ENCODE data around the gene MICAL1.

Gene MICAL1

GRCh38 chr6:109417646-109418045 is 37.9 kb downstream of the MICAL1 start:
- TF ChIP-seq ZNF645 (tag by site-specific recombination; IDR thresholded peaks at IDR 0.05) (no peak), ZNF23 (tag by site-specific recombination; IDR thresholded peaks at IDR 0.05; ENCODE audit: borderline replicate concordance) (no peak), PRDM4 (tag by site-specific recombination; IDR thresholded peaks at IDR 0.05) (no peak), SP2 (tag by site-specific recombination; IDR thresholded peaks at IDR 0.05) (no peak), ZNF121 (tag by site-specific recombination; IDR thresholded peaks at IDR 0.05) (no peak), ZNF830 (tag by site-specific recombination; IDR thresholded peaks at IDR 0.05; ENCODE audit: low read depth) (no peak), TSHZ1 (tag by site-specific recombination; IDR thresholded peaks at IDR 0.05; ENCODE audit: borderline replicate concordance) (no peak), ZSCAN23 (tag by site-specific recombination; IDR thresholded peaks at IDR 0.05) (no peak), ZNF555 (tag by site-specific recombination; conservative IDR thresholded peaks at IDR 0.05) (no peak), ZBTB6 (tag by site-specific recombination; IDR thresholded peaks at IDR 0.05) (no peak), MYNN (tag by site-specific recombination; IDR thresholded peaks at IDR 0.05; ENCODE audit: borderline replicate concordance) (no peak), KLF1 (tag by site-specific recombination; IDR thresholded peaks at IDR 0.05) (no peak), ZNF501 (tag by site-specific recombination; IDR thresholded peaks at IDR 0.05) (no peak), ZEB2 (tag by site-specific recombination; IDR thresholded peaks at IDR 0.05) (no peak), ZNF623 (tag by site-specific recombination; IDR thresholded peaks at IDR 0.05) (no peak), ZNF155 (tag by site-specific recombination; IDR thresholded peaks at IDR 0.05) (no peak), KLF8 (tag by site-specific recombination; IDR thresholded peaks at IDR 0.05) (no peak), ZNF701 (tag by site-specific recombination; IDR thresholded peaks at IDR 0.05) (no peak)
- Histone ChIP-seq H3K27ac (ENCODE audit: extremely low read depth, low read depth, low read length) (no peak overlapping the region), H3K4me1 (ENCODE audit: control insufficient read depth, insufficient read depth, low read length) (no peaks in the 10 kb centered on the region), H3K4me3 (ENCODE audit: low read depth, low read length) (no peak overlapping the region), H3K9me3 (ENCODE audit: control insufficient read depth, insufficient read depth, low read depth, low read length) (no peaks in the 10 kb centered on the region), H3K36me3 (ENCODE audit: control insufficient read depth in 2 of 2, insufficient read depth in 1 of 2, low read length in 2 of 2) (no peaks in the 10 kb centered on the region)
- POLR2A ChIA-PET: no interaction called here
- CTCF ChIA-PET: no interaction called here

GRCh38 chr6:109411034-109411433 is 44.5 kb downstream of the MICAL1 start:
- ChIA-PET CTCF (interaction anchor here (0.5 to 1.2 kb wide), 4 partner anchors 9 to 247 kb away, joined by 3 to 6 read pairs (median 3); no protein-coding TSS in a partner anchor), POLR2A (no interaction called here)
- H3K4me1 ChIP-seq (ENCODE audit: control insufficient read depth, insufficient read depth, low read length): no peaks in the 10 kb centered on the region
- H3K36me3 ChIP-seq (ENCODE audit: control insufficient read depth in 2 of 2, insufficient read depth in 1 of 2, low read length in 2 of 2): no peaks in the 10 kb centered on the region
- no peak overlapping the region for H3K4me3 ChIP-seq (ENCODE audit: low read depth, low read length)
- TF ChIP-seq ZSCAN16 (tag by site-specific recombination; IDR thresholded peaks at IDR 0.05) (no peak), ZBTB10 (tag by site-specific recombination; IDR thresholded peaks at IDR 0.05) (no peak), ZFP41 (tag by site-specific recombination; IDR thresholded peaks at IDR 0.05; ENCODE audit: borderline replicate concordance) (no peak), BCL11A (tag by site-specific recombination; IDR thresholded peaks at IDR 0.05; ENCODE audit: low read depth) (no peak), ZBTB26 (tag by site-specific recombination; optimal IDR thresholded peaks at IDR 0.05) (no peak)
- H3K9me3 ChIP-seq (ENCODE audit: control insufficient read depth, insufficient read depth, low read depth, low read length): no peaks in the 10 kb centered on the region
- H3K27ac ChIP-seq (ENCODE audit: extremely low read depth, low read depth, low read length): no peak overlapping the region
